Naive thymus-derived CD4-positive, alpha-beta T cell (primary cell): ENCODE data around the gene CELF5. TPM values are rescaled to one million over a fixed set of nuclear protein-coding genes. Genes with fewer than 3 reads are reported as not detected.
A peak's percentile ranks its signal among the peaks of the same experiment; 100 is the strongest.

Experiments used
- ATAC-seq: fragments of 150-1000 bp; cut with Tn5 transposase; 2 replicates; pipeline ENCODE4 v1.10.0; 2021; ENCODE audit warnings: mild to moderate bottlenecking, moderate library complexity
- CTCF ChIA-PET: fragments of 350-600 bp; sonication (Branson Sonifier 250); formaldehyde crosslinking; loops from one replicate; lab custom pipeline; 2021; ENCODE audit warnings: antibody characterized with exemption; lab: Charles Lee
- POLR2A ChIA-PET: fragments of 350-600 bp; sonication (Branson Sonifier 250); formaldehyde crosslinking; loops from one replicate; lab custom pipeline; 2021; ENCODE audit warnings: antibody characterized with exemption, inconsistent platforms; lab: Charles Lee
- DNase-seq, 9 donors: peaks; one replicate each; pipeline versions ENCODE4 v3.0.0 to v3.0.0-alpha.2; 2020 to 2022; ENCODE audit warnings: mixed read lengths in 1 of 9
- H3K27ac ChIP-seq: one replicate; pipeline ENCODE4 v1.7.0; 2013; ENCODE audit warnings: mild to moderate bottlenecking, low read depth, low read length, moderate library complexity
- H3K27me3 ChIP-seq, 2 donors: one replicate each; pipeline ENCODE4 v1.7.0; 2013; ENCODE audit warnings: low read length in 2 of 2, mild to moderate bottlenecking in 2 of 2, moderate library complexity in 2 of 2; ENCODE audit not compliant: control insufficient read depth in 2 of 2, insufficient read depth in 2 of 2
- H3K36me3 ChIP-seq, 3 experiments: 1 replicate in 2 of 3; 2 replicates in 1 of 3; pipeline ENCODE4 v1.7.0; 2013; ENCODE audit warnings: low read length in 3 of 3, mild to moderate bottlenecking in 3 of 3, moderate library complexity in 1 of 3; ENCODE audit not compliant: insufficient read depth in 3 of 3, control insufficient read depth in 2 of 3
- H3K4me1 ChIP-seq, 2 donors: one replicate each; pipeline ENCODE4 v1.7.0; 2013; ENCODE audit warnings: low read length in 2 of 2, mild to moderate bottlenecking in 2 of 2, moderate library complexity in 1 of 2; ENCODE audit not compliant: control insufficient read depth in 2 of 2, insufficient read depth in 2 of 2
- H3K4me3 ChIP-seq: 2 replicates; pipeline ENCODE4 v1.7.0; 2013; ENCODE audit warnings: mild to moderate bottlenecking, low read length
- H3K9me3 ChIP-seq, 3 experiments: 1 replicate in 2 of 3; 2 replicates in 1 of 3; pipeline ENCODE4 v1.7.0; 2013; ENCODE audit warnings: low read length in 3 of 3; ENCODE audit not compliant: control insufficient read depth in 2 of 3
- H3K27ac Mint-ChIP-seq, 9 donors: one replicate each; pipeline ENCODE4 v1.8.0; 2020 to 2022; ENCODE audit warnings: mixed read lengths in 9 of 9, mild to moderate bottlenecking in 8 of 9, moderate library complexity in 5 of 9, inconsistent platforms in 2 of 9
- H3K27me3 Mint-ChIP-seq, 5 donors: one replicate each; pipeline ENCODE4 v1.8.0; 2021 to 2022; ENCODE audit warnings: mixed read lengths in 5 of 5, mild to moderate bottlenecking in 1 of 5
- H3K36me3 Mint-ChIP-seq, 5 donors: one replicate each; pipeline ENCODE4 v1.8.0; 2020 to 2022; ENCODE audit warnings: mixed read lengths in 5 of 5, mild to moderate bottlenecking in 3 of 5, inconsistent platforms in 1 of 5
- H3K4me1 Mint-ChIP-seq, 7 donors: one replicate each; pipeline ENCODE4 v1.8.0; 2020 to 2022; ENCODE audit warnings: mixed read lengths in 7 of 7, mild to moderate bottlenecking in 3 of 7, inconsistent platforms in 1 of 7
- H3K4me3 Mint-ChIP-seq, 10 donors: one replicate each; pipeline ENCODE4 v1.8.0; 2020 to 2022; ENCODE audit warnings: mild to moderate bottlenecking in 10 of 10, mixed read lengths in 10 of 10, moderate library complexity in 6 of 10, inconsistent platforms in 2 of 10
- H3K9me3 Mint-ChIP-seq, 11 donors: one replicate each; pipeline ENCODE4 v1.8.0; 2020 to 2022; ENCODE audit warnings: mixed read lengths in 11 of 11, mild to moderate bottlenecking in 4 of 11, inconsistent platforms in 1 of 11, moderate library complexity in 1 of 11
- intact Hi-C, 2 donors: fragments of 100-400 bp; cut with micrococcal nuclease; formaldehyde crosslinking; loops; one replicate each; pipeline ENCODE4 v1.15.1; 2023
- polyA plus RNA-seq, 2 donors: library from polyadenylated mRNA; unstranded; fragments of 300-500 nt; fragmentation: Illumina TruSeq; gene quantifications; one replicate each; pipeline ENCODE4 v1.2.3, GENCODE V29; 2021
- total RNA-seq, 6 experiments: library from RNA in 5 of 6; stranded (reverse) in 5 of 6; gene quantifications; 1 replicate in 5 of 6; 2 replicates in 1 of 6; pipeline ENCODE4 v1.2.3 and lab custom pipeline; 2021 to 2026

Gene CELF5
- total and polyA plus RNA-seq, 7 experiments from 2014 or later: 0.16 to 0.27 (median 0.17) TPM; not detected in 2

DNA sequence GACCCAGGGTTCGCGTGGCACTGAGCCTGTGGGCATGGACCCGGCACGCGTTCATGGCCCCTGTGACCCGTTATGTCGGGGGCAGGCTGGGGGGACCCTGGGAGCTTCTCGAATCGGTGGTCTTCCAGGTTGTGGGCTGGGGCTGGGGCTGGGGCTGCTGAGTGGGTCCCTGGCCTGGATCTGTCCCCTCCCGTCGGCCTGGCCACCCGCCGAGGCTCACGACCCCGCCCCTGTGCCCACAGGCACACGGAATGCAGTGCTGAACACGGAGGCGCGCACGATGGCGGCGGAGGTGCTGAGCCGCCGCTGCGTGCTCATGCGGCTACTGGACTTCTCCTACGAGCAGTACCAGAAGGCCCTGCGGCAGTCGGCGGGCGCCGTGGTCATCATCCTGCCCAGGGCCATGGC lies 32.2 kb upstream of the CELF5 start:
- Mint-ChIP-seq H3K9me3 (peaks cover 0 to 2% (median 0%) of the 10 kb centered on the region in 11 donors), H3K4me3 (no peak overlapping the region), H3K4me1 (peaks cover 20 to 28% (median 24%) of the 10 kb centered on the region in 7 donors), H3K27me3 (no peaks in the 10 kb centered on the region), H3K36me3 (peaks cover 0 to 15% (median 4%) of the 10 kb centered on the region in 5 donors), H3K27ac (no peak overlapping the region)
- Histone ChIP-seq H3K4me3 (no peak overlapping the region), H3K4me1 (peaks cover 12 to 22% of the 10 kb centered on the region in 2 donors), H3K27ac (no peak overlapping the region), H3K9me3 (no peaks in the 10 kb centered on the region), H3K36me3 (peaks cover 0 to 44% (median 0%) of the 10 kb centered on the region in 3 experiments), H3K27me3 (no peaks in the 10 kb centered on the region)
- ChIA-PET CTCF (no interaction called here), POLR2A (no interaction called here)
- no peak for ATAC-seq
- intact Hi-C loops: no loop called here
- DNase-seq: peak in 1 of 9 donors; percentile 3

DNA sequence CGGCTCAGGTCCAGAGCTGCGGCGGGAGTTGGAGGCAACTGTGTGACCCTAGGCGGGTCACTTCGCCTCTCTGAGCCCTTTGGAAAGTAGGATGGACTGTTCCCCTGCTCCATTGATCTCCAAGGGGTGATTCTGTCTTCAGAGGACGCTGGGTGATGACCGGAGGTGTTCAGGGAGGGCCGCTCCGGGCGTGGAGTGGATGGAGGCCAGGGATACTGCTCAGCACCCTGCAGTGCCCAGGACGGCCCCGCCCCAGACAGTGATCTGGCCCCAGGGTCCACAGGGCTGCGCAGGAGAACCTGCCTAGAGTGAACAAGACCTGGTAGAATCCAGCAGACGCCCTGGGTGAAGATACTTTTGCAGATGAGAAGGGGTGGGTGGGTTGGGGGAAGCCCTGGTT lies 31.8 kb upstream of the CELF5 start:
- intact Hi-C loops: no loop called here
- Histone ChIP-seq H3K4me1 (peaks cover 7 to 17% of the 10 kb centered on the region in 2 donors), H3K27ac (no peak overlapping the region), H3K36me3 (peaks cover 0 to 45% (median 0%) of the 10 kb centered on the region in 3 experiments), H3K9me3 (no peaks in the 10 kb centered on the region), H3K27me3 (no peaks in the 10 kb centered on the region), H3K4me3 (no peak overlapping the region)
- Mint-ChIP-seq H3K27ac (no peak overlapping the region), H3K36me3 (peaks cover 0 to 15% (median 4%) of the 10 kb centered on the region in 5 donors), H3K4me3 (no peak overlapping the region), H3K4me1 (peaks cover 16 to 23% (median 22%) of the 10 kb centered on the region in 7 donors), H3K27me3 (no peaks in the 10 kb centered on the region), H3K9me3 (peaks cover 0 to 2% (median 0%) of the 10 kb centered on the region in 11 donors)
- CTCF ChIA-PET: no interaction called here
- DNase-seq: peak in 1 of 9 donors; percentile 6
- POLR2A ChIA-PET: no interaction called here
- no peak for ATAC-seq

DNA sequence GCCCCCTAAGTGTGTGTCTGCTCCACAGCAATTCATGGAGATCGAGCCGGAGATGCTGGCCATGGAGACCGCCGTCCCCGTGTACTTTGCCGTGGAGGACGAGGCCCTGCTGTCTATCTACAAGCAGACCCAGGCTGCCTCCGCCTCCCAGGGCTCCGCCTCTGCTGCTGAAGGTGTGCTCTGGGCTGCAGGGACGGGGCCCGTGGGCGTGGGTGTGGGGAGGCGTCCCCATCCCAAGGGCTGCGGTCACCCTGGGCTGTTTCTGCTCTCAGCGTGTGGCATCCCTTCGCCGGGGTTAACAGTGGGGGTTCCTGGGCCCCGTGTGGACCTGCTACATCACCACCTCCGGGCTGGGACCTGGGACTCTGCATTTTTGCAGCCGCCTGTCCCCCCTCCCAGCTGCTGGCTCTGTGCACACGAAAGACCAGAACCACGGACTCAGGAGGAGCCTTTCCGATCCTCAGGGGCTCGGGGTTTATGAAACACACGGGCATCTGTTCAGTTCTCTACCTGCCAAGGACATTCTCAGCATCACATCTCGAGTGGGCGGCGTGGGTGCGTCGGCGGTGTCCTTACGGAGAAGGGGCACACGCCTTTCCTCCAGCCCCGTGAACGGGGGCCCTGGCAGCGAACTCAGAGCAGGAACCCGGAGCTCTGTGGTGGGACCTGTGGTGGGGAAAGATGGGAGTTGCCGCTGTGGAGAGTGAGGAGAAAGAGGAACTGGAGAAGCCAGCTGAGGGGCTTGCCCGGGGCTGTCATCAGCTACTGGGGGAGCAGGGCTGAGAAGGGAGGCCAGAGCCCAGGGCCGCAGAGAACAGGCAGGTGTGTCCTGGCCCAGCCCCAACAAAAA lies 31.0 kb upstream of the CELF5 start:
- H3K27me3 Mint-ChIP-seq: no peaks in the 10 kb centered on the region
- Histone ChIP-seq H3K27me3 (no peaks in the 10 kb centered on the region), H3K36me3 (peaks cover 0 to 46% (median 0%) of the 10 kb centered on the region in 3 experiments), H3K27ac (no peak overlapping the region), H3K4me3 (no peak overlapping the region), H3K9me3 (no peaks in the 10 kb centered on the region), H3K4me1 (peaks cover 4 to 9% of the 10 kb centered on the region in 2 donors)
- ATAC-seq: peak; percentile 20
- H3K36me3 Mint-ChIP-seq: peaks cover 0 to 15% (median 4%) of the 10 kb centered on the region in 5 donors
- peaks cover 0 to 2% (median 0%) of the 10 kb centered on the region in 11 donors for H3K9me3 Mint-ChIP-seq
- H3K4me3 Mint-ChIP-seq: no peak overlapping the region
- intact Hi-C loops: no loop called here
- peak in 1 of 9 donors; percentile 7 for DNase-seq
- peaks cover 10 to 15% (median 15%) of the 10 kb centered on the region in 7 donors for H3K4me1 Mint-ChIP-seq
- POLR2A ChIA-PET: no interaction called here
- CTCF ChIA-PET: no interaction called here
- no peak overlapping the region for H3K27ac Mint-ChIP-seq

DNA sequence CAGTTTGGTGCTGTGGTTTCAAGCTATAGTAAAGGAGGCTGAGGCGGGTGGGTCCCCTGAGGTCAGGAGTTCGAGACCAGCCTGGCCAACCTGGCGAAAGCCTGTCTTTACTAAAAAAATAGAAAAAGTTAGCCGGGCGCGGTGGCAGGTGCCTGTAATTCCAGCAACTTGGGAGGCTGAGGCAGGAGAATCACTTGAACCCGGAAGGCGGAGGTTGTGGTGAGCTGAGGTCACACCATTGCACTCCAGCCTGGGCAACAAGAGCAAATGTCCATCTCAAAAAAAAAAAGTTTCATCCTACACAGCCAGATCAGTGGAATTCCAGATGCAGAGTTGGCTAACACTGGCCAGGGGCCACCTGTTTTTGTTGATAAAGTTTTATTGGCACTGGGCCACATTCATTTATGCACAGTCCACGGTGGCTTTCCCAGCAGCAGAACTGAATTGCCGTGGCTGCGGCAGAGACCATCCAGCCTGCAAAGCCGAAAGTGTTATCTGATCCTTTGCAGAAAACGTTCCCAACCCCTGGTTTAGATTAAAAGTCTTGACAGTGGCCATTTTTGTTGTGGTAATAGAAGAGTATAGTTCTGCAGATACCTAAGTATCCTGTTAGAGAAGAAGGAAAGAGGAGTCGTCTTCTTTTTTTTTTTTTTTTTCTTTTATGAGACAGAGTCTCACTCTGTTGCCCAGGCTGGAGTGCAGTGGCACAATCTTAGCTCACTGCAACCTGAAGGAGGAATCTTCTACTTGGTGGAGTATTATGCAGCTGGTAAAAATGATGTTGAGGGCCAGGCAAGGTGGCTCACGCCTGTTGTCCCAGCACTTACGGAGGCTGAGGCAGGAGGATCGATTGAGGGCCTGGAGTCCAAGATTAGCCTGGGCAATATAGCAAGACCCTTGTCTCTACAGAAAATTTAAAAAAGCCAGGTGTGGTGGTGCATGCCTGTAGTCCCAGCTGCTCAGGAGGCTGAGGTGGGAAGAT lies 30.1 kb upstream of the CELF5 start:
- ChIA-PET POLR2A (interaction anchor here (0.7 to 0.9 kb wide), 2 partner anchors 9 to 137 kb away, joined by 3 read pairs; no protein-coding TSS in a partner anchor), CTCF (no interaction called here)
- no peaks in the 10 kb centered on the region for H3K9me3 ChIP-seq
- H3K36me3 Mint-ChIP-seq: peaks cover 0 to 15% (median 4%) of the 10 kb centered on the region in 5 donors
- no peaks in the 10 kb centered on the region for H3K27me3 ChIP-seq
- H3K4me1 Mint-ChIP-seq: peaks cover under 1 to 6% (median 6%) of the 10 kb centered on the region in 7 donors
- no peaks in the 10 kb centered on the region for H3K27me3 Mint-ChIP-seq
- no peak overlapping the region for H3K27ac Mint-ChIP-seq
- no peak overlapping the region for H3K4me3 ChIP-seq
- ATAC-seq (no peak), DNase-seq (no peak)
- H3K4me1 ChIP-seq: no peaks in the 10 kb centered on the region
- no peak overlapping the region for H3K27ac ChIP-seq
- intact Hi-C loops: no loop called here
- peaks cover 0 to 2% (median 0%) of the 10 kb centered on the region in 11 donors for H3K9me3 Mint-ChIP-seq
- H3K4me3 Mint-ChIP-seq: no peak overlapping the region
- H3K36me3 ChIP-seq: peaks cover 0 to 51% (median 0%) of the 10 kb centered on the region in 3 experiments

DNA sequence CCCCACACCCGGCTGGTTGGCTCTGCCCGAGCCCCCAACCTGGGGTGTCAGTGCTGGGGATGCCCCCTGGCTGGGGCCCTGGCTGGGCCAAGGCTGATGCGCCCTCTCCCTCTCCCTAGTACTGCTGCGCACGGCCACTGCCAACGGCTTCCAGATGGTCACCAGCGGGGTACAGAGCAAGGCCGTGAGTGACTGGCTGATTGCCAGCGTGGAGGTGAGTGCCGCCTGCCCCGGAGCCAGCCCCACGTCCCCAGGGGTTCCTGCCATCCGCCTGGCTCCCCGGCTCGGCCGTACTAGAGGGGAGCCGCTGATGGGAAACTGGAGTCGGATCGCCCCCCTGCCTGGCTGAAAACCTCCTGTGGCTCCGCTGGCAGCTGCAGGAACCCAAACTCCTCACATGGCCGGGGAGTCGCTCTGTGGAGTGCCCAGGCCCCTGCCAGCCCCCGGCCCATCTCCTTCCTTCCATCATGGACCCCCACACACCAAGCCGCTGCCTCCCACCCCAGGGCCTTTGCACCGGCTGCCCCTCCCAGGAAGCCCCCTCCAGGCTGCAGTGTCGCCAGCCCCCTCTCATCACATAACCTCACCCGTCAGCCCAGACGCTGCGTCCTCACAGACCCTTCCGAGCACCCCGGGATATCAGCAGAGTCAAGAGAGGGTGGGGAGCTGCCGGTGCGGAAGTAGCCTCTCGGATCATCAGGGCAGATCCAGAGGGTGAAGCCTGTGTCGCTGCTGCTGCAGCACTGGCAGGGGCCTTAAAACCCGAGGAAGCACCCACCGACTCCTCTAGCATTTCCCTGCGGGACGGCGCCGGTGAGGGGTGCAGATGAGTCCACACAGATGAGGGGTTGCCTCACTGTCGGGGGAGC lies 28.2 kb upstream of the CELF5 start:
- Histone ChIP-seq H3K27ac (no peak overlapping the region), H3K9me3 (no peaks in the 10 kb centered on the region), H3K36me3 (peaks cover 0 to 57% (median 0%) of the 10 kb centered on the region in 3 experiments), H3K4me3 (no peak overlapping the region), H3K27me3 (no peaks in the 10 kb centered on the region), H3K4me1 (no peaks in the 10 kb centered on the region)
- Mint-ChIP-seq H3K36me3 (peaks cover 0 to 10% (median 4%) of the 10 kb centered on the region in 5 donors), H3K4me3 (no peak overlapping the region), H3K27me3 (no peaks in the 10 kb centered on the region), H3K4me1 (peaks cover 0 to 5% (median 0%) of the 10 kb centered on the region in 7 donors), H3K27ac (no peak overlapping the region), H3K9me3 (no peaks in the 10 kb centered on the region)
- intact Hi-C loops: no loop called here
- CTCF ChIA-PET: no interaction called here
- POLR2A ChIA-PET: no interaction called here
- no peak for ATAC-seq
- DNase-seq: peak in 1 of 9 donors; percentile 5

DNA sequence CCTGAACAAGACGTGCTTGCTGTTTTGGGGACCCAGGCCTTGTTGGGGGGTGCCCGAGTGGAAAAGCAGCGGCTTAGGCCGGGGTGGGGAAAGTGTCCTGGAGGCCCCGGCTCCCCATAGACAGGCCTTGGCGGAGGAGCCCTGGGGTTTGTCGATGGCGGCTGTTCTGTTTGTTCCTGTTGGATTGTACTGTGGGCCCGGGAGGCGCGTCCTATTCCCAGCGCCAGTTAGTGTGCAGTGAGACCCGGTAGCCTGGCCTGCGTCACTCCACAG lies 27.6 kb upstream of the CELF5 start:
- Histone ChIP-seq H3K27me3 (no peaks in the 10 kb centered on the region), H3K9me3 (no peaks in the 10 kb centered on the region), H3K4me3 (no peak overlapping the region), H3K36me3 (peaks cover 0 to 57% (median 0%) of the 10 kb centered on the region in 3 experiments), H3K4me1 (no peaks in the 10 kb centered on the region), H3K27ac (no peak overlapping the region)
- CTCF ChIA-PET: no interaction called here
- Mint-ChIP-seq H3K36me3 (peaks cover 0 to 10% (median 4%) of the 10 kb centered on the region in 5 donors), H3K4me3 (no peak overlapping the region), H3K9me3 (no peaks in the 10 kb centered on the region), H3K27me3 (no peaks in the 10 kb centered on the region), H3K4me1 (peaks cover 0 to 2% (median 0%) of the 10 kb centered on the region in 7 donors), H3K27ac (no peak overlapping the region)
- POLR2A ChIA-PET: no interaction called here
- ATAC-seq (no peak), DNase-seq (peak in 1 of 9 donors; percentile 3)
- intact Hi-C loops: no loop called here
